ENCODE results near the gene COMMD1.
"Not testable (repeated sequence)": the region's sequence is repeated elsewhere in the genome, so short reads cannot be mapped to it uniquely, and the experiment has no call there.

The COMMD1 gene

DNA sequence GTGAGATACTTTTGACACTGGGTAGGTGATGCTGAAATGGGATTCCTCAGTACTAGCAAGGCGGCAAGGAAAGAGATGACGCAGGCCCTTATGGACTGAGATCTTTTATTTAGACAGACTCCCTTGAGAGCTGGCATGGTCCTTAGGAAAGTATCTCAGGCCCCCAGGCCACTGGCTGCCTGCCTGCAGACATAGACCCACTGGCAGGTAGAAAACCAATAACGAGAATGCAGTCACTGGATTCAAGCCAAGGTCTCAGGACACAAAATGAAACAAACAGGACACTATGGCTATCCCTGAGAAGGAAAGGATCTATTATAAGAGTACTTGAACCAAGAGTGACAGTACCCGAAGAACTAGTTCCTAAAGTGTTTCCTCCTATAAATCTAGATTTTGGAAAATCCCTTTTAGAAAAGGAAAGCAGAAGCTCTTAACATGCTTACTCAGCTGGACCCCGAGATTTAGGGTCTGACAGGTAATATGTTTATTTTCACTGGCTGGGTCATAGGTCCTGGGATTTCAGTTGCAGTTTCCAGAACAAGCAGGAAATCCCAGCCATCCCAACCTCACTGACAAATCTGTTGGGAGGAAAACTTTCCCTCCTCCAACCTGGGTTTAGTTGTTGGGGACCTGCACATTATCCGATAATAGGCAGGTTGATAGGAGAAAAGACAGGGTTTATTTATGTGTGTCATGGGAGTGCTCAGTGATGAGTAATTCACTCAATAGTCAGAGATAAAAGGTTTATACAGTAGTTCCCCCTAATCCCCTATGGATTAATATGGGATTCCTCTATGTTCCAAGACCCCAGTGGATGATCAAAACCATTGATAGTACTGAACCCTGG lies 44.5 kb downstream of the COMMD1 start:
- Histone ChIP-seq H3K9me3 (ENCODE audit: control insufficient read depth, insufficient read depth, low read length) (peaks cover 3% of the 10 kb centered on the region; the same call in 1 of the 2 replicates), H3K4me3 (ENCODE audit: low read length) (no peak overlapping the region), H3K27me3 (ENCODE audit: control insufficient read depth, insufficient read depth, low read length) (no peaks in the 10 kb centered on the region), H3K36me3 (ENCODE audit: control insufficient read depth, insufficient read depth, low read length) (no peaks in the 10 kb centered on the region), H3K4me1 (ENCODE audit: control insufficient read depth, insufficient read depth, low read length) (no peaks in the 10 kb centered on the region), H3K27ac (ENCODE audit: low read length) (no peak overlapping the region)
- no CpG with 5 or more reads among the region's 6 CpGs for WGBS (ENCODE audit: insufficient coverage, insufficient read length)
- no peak for DNase-seq (ENCODE audit: low read depth, low spot score)

DNA sequence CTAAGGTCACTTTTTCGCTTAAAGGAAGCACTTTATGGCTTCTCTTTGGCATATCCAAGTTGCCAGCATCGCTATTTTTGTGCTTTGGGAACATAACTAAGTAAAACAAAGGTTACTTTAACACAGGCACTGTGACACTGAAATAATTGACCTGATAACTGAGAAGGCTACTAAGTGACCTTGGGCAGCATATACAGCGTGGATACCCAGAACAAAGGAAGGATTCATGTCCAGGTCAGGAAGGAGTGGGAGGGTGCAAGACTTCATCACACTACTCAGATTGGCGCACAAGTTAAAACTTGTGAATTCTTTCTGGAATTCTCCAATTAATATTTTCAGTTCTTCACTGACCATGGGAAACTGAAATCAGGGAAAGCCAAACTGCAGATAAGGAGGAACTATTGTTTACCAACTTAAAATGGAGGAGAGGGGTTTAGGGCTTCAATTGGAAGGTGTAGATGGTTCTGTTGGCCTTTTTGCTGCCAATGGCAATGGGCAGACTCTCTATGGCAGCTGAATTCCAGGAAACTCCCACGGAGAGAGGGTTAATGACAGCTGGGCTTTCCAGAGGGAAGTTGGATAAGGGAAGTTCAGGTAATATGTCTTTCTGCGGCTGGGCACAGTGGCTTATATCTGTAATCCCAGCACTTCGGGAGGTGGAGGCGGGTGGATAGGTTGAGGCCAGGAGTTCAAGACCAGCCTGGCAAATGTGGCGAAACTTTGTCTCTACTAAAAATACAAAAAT lies 45.3 kb downstream of the COMMD1 start:
- WGBS (ENCODE audit: insufficient coverage, insufficient read length): no CpG with 5 or more reads among the region's 9 CpGs
- Histone ChIP-seq H3K27me3 (ENCODE audit: control insufficient read depth, insufficient read depth, low read length) (no peaks in the 10 kb centered on the region), H3K4me3 (ENCODE audit: low read length) (no peak overlapping the region), H3K4me1 (ENCODE audit: control insufficient read depth, insufficient read depth, low read length) (no peaks in the 10 kb centered on the region), H3K36me3 (ENCODE audit: control insufficient read depth, insufficient read depth, low read length) (no peaks in the 10 kb centered on the region), H3K27ac (ENCODE audit: low read length) (no peak overlapping the region), H3K9me3 (ENCODE audit: control insufficient read depth, insufficient read depth, low read length) (peaks cover 3% of the 10 kb centered on the region; the same call in 1 of the 2 replicates)
- no peak for DNase-seq (ENCODE audit: low read depth, low spot score)

DNA sequence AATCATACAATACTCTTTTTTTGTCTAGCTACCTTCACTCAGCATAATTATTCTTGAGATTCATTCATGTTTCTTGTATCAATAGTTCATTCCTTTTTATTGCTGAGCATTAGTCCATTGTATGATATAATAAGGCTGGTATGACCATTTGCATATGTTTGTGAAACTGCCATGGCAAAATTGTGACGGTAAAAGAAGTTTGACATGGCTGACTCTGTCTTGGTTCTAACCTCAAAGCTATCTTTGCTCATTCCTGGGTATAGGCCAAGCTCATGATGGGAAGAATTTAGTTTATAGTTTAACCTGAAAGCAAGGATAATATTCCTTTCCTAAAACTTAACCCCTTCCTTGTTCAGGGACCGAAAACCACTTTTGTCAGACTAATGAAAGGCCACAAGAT lies 46.4 kb downstream of the COMMD1 start:
- no CpG with 5 or more reads among the region's 2 CpGs for WGBS (ENCODE audit: insufficient coverage, insufficient read length)
- no peak overlapping the region for H3K4me3 ChIP-seq (ENCODE audit: low read length)
- H3K9me3 ChIP-seq (ENCODE audit: control insufficient read depth, insufficient read depth, low read length): peaks cover 3% of the 10 kb centered on the region; the same call in 1 of the 2 replicates
- DNase-seq (ENCODE audit: low read depth, low spot score): no peak
- H3K36me3 ChIP-seq (ENCODE audit: control insufficient read depth, insufficient read depth, low read length): no peaks in the 10 kb centered on the region
- no peaks in the 10 kb centered on the region for H3K4me1 ChIP-seq (ENCODE audit: control insufficient read depth, insufficient read depth, low read length)
- no peak overlapping the region for H3K27ac ChIP-seq (ENCODE audit: low read length)
- no peaks in the 10 kb centered on the region for H3K27me3 ChIP-seq (ENCODE audit: control insufficient read depth, insufficient read depth, low read length)

DNA sequence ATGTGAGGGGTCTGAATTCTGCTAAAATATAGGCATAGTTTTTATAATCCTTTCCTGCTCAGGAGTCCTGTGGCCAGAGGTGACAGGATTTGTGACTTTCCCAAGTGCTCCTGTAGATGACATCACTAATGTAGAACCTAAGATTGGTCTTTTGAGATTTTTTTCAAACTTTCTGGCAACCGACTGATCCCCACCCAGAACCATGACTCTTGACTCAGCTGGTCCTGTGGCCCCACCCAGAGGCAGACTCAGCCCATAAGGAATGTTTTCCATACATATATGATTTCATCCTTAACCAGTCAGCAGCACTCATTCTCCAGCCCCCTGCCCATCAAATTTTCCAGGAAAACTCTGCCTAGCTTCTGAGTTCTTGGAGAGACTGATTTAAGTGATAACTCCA lies 46.8 kb downstream of the COMMD1 start:
- WGBS (ENCODE audit: insufficient coverage, insufficient read length): no CpG with 5 or more reads among the region's 1 CpG

DNA sequence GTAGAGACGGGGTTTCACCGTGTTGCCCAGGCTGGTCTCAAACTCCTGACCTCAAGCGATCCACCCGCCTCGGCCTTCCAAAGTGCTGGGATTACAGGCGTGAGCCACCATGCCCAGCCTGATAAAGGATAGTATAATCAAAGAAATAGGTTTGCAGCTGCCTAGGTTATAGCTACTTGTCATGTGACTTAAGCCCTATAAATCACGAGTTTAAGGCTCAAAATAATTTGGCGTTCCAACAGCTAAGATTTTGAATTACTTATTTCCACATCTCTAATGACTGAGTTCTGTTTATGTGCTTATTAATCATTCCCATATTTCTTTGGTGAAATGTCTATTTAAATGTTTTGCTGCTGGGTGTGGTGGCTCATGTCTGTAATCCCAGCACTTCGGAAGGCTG lies 49.4 kb downstream of the COMMD1 start:
- not testable (repeated sequence) for DNase-seq (ENCODE audit: low read depth, low spot score); H3K9me3 ChIP-seq (ENCODE audit: control insufficient read depth, insufficient read depth, low read length); H3K27ac ChIP-seq (ENCODE audit: low read length); H3K27me3 ChIP-seq (ENCODE audit: control insufficient read depth, insufficient read depth, low read length); H3K4me3 ChIP-seq (ENCODE audit: low read length); H3K4me1 ChIP-seq (ENCODE audit: control insufficient read depth, insufficient read depth, low read length); H3K36me3 ChIP-seq (ENCODE audit: control insufficient read depth, insufficient read depth, low read length)
- no CpG with 5 or more reads among the region's 9 CpGs for WGBS (ENCODE audit: insufficient coverage, insufficient read length)

More for the DNA sequence above, 46.8 kb downstream of the COMMD1 start:
- no peaks in the 10 kb centered on the region for H3K36me3 ChIP-seq (ENCODE audit: control insufficient read depth, insufficient read depth, low read length)
- H3K4me1 ChIP-seq (ENCODE audit: control insufficient read depth, insufficient read depth, low read length): no peaks in the 10 kb centered on the region
- no peak overlapping the region for H3K27ac ChIP-seq (ENCODE audit: low read length)
- no peak overlapping the region for H3K4me3 ChIP-seq (ENCODE audit: low read length)
- H3K27me3 ChIP-seq (ENCODE audit: control insufficient read depth, insufficient read depth, low read length): no peaks in the 10 kb centered on the region
- peaks cover 3% of the 10 kb centered on the region; the same call in 1 of the 2 replicates for H3K9me3 ChIP-seq (ENCODE audit: control insufficient read depth, insufficient read depth, low read length)
- no peak for DNase-seq (ENCODE audit: low read depth, low spot score)

DNA sequence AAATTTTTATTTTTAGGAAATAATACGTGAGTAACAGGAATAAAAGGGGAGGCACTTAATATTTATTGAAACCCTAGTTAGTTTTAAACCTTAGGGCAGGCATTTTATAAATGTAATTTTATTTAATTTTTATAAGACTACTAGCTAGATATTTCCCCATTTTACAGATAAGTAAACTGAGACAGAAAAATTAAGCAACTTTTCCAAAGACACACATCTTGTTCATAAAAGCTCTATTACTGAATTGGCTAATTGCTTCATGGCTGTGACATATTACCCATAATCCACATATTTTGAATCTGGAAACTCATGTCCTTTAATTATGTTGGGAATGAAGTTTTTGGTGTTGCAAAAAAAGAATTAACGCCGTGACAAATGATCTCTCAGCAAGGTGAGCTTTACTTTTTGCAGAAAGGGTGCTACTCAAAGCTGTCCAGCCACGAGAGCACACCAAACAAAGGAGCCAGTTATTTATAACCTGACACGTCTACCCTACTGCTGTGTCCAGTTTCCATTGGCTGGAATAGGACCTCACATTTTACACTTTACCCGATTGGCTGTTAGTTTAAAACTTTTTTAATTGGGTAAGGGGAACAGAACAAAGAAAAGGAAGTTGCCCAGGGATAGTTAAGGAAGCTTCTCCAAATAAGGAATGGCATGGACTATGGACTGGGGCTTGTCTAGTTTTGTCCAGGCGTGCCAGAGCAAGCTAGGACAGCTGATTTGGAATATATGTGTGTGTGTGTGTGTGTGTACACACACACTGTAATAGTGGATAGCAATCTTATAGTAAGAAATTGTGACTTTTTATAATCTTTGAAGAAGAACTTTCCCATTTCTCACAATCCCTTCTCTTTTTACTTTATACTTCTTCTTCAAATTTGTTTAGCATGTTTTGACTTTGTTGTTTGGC lies 54.2 kb downstream of the COMMD1 start:
- no peaks in the 10 kb centered on the region; the same call in 1 of the 2 replicates for H3K4me1 ChIP-seq (ENCODE audit: control insufficient read depth, insufficient read depth, low read length)
- no peaks in the 10 kb centered on the region for H3K27me3 ChIP-seq (ENCODE audit: control insufficient read depth, insufficient read depth, low read length)
- H3K9me3 ChIP-seq (ENCODE audit: control insufficient read depth, insufficient read depth, low read length): no peaks in the 10 kb centered on the region
- no peak overlapping the region for H3K27ac ChIP-seq (ENCODE audit: low read length)
- no peak for DNase-seq (ENCODE audit: low read depth, low spot score)
- 100% methylated on average over 1 of the region's 7 CpGs for WGBS (ENCODE audit: insufficient coverage, insufficient read length)
- no peaks in the 10 kb centered on the region for H3K36me3 ChIP-seq (ENCODE audit: control insufficient read depth, insufficient read depth, low read length)
- no peak overlapping the region for H3K4me3 ChIP-seq (ENCODE audit: low read length)

DNA sequence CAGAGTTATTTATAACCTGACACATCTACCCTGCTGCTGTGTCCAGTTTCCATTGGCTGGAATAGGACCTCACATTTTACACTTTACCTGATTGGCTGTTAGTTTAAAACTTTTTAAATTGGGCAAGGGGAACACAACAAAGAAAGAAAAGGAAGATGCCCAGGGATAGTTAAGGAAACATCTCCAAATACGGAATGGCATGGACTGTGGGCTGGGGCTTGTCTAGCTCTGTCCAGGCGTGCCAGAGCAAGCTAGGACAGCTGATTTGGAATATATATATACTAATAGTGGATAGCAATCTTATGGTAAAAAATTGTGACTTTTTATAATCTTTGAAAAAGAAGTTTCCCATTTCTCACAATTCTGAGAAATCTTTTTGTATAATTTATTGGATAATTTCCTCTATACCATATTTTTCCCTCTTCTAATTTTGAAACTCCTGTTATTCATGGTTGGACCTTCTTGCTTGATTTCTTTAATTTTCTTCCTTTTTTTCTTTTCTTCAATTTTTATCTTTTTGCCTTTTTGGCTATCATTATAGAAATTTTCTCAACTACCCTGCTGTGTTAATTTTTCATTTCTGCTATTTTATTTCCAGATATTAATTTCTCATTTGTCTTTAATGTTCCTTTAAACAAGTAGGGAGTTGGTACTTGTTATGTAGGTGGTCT lies 55.9 kb downstream of the COMMD1 start:
- no CpG with 5 or more reads among the region's 2 CpGs for WGBS (ENCODE audit: insufficient coverage, insufficient read length)
- DNase-seq (ENCODE audit: low read depth, low spot score): no peak

DNA sequence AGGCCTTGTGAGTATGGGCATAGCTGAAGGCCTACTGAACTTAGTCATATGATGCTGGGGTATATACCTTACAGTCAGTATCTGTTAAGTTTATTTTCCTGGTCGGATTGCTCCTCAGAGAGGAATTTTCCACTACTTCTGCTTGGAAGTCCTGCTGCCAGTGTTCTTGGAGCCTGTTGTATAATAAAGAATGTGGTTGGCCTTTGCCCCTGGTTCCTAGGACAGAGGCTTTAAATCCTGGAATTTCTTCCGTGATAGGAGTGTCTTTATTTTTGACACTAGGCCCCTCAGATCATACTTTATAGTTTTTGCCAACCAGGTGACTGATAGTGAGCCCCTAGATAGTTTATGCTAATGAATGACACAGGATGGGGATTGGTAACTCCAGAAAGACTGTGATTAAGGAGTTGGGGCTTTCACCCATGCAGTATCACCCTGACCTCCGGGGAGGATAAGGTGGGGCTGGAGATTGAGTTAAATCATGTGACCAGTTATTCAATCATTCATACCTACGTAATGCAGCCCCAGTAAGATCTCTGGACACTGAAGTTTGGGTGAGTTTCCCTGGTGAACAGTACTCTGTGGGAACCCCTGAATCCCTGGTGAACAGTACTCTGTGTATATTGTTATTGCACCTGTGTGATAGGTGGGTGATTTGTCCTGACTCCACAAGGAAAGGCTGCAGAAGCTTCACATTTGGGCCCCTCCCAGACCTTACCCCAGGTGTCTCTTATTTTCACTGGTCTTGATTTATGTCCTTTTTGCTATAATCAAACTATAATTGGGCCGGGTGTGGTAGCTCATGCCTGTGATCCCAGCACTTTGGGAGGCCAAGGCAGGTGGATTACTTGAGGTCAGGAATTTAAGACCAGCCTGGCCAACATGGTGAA lies 56.9 kb downstream of the COMMD1 start:
- no peaks in the 10 kb centered on the region for H3K36me3 ChIP-seq (ENCODE audit: control insufficient read depth, insufficient read depth, low read length)
- no peak overlapping the region for H3K4me3 ChIP-seq (ENCODE audit: low read length)
- H3K9me3 ChIP-seq (ENCODE audit: control insufficient read depth, insufficient read depth, low read length): no peaks in the 10 kb centered on the region
- H3K27ac ChIP-seq (ENCODE audit: low read length): no peak overlapping the region
- DNase-seq (ENCODE audit: low read depth, low spot score): no peak
- no CpG with 5 or more reads among the region's 5 CpGs for WGBS (ENCODE audit: insufficient coverage, insufficient read length)
- H3K27me3 ChIP-seq (ENCODE audit: control insufficient read depth, insufficient read depth, low read length): no peaks in the 10 kb centered on the region
- H3K4me1 ChIP-seq (ENCODE audit: control insufficient read depth, insufficient read depth, low read length): no peaks in the 10 kb centered on the region; the same call in 1 of the 2 replicates

More for the DNA sequence above, 55.9 kb downstream of the COMMD1 start:
- Histone ChIP-seq H3K27ac (ENCODE audit: low read length) (no peak overlapping the region), H3K27me3 (ENCODE audit: control insufficient read depth, insufficient read depth, low read length) (no peaks in the 10 kb centered on the region), H3K4me1 (ENCODE audit: control insufficient read depth, insufficient read depth, low read length) (no peaks in the 10 kb centered on the region; the same call in 1 of the 2 replicates), H3K9me3 (ENCODE audit: control insufficient read depth, insufficient read depth, low read length) (no peaks in the 10 kb centered on the region), H3K4me3 (ENCODE audit: low read length) (no peak overlapping the region), H3K36me3 (ENCODE audit: control insufficient read depth, insufficient read depth, low read length) (no peaks in the 10 kb centered on the region)

DNA sequence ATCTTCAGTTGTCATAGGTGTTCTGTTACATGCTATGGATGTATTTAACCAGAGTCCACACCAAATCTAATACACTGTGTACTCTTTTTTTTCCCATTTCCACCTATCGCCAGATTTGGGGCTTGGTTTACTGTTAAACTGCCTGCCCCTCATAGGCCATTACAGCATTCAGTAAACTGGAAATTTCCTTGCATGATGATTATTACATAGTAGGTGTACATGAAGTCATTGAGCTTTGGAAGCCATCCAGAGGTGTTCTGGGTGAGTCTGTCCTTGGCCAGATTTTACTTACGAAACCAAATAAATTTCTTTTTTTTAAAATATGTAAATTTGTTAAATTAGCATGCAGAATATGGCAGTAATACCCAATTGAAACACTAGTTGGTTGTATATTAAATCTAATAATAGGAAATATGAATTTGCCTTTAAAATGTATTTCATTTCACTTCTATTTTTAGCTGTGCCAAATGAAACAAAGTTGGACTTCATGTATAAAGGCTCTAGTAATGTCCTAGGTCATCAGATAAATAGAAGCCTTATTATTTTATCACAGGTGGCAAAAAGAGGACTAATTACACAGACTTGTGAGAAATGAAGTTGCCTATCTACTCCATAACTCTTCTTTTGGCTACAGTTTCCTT lies 60.7 kb downstream of the COMMD1 start:
- H3K4me3 ChIP-seq (ENCODE audit: low read length): no peak overlapping the region
- no peaks in the 10 kb centered on the region; the same call in 1 of the 2 replicates for H3K4me1 ChIP-seq (ENCODE audit: control insufficient read depth, insufficient read depth, low read length)
- H3K9me3 ChIP-seq (ENCODE audit: control insufficient read depth, insufficient read depth, low read length): no peaks in the 10 kb centered on the region
- H3K27ac ChIP-seq (ENCODE audit: low read length): no peak overlapping the region
- DNase-seq (ENCODE audit: low read depth, low spot score): no peak
- H3K27me3 ChIP-seq (ENCODE audit: control insufficient read depth, insufficient read depth, low read length): no peaks in the 10 kb centered on the region
- WGBS (ENCODE audit: insufficient coverage, insufficient read length): no CpG with 5 or more reads among the region's 2 CpGs
- no peaks in the 10 kb centered on the region for H3K36me3 ChIP-seq (ENCODE audit: control insufficient read depth, insufficient read depth, low read length)
